ENCODE measurements around the gene CPED1. TPM values are rescaled to one million over a fixed set of nuclear protein-coding genes. Genes with fewer than 3 reads are reported as not detected.

Gene CPED1
- total RNA-seq, 4 donors from 2014 or later = 7.4 to 19.6 (median 11.4) TPM

DNA sequence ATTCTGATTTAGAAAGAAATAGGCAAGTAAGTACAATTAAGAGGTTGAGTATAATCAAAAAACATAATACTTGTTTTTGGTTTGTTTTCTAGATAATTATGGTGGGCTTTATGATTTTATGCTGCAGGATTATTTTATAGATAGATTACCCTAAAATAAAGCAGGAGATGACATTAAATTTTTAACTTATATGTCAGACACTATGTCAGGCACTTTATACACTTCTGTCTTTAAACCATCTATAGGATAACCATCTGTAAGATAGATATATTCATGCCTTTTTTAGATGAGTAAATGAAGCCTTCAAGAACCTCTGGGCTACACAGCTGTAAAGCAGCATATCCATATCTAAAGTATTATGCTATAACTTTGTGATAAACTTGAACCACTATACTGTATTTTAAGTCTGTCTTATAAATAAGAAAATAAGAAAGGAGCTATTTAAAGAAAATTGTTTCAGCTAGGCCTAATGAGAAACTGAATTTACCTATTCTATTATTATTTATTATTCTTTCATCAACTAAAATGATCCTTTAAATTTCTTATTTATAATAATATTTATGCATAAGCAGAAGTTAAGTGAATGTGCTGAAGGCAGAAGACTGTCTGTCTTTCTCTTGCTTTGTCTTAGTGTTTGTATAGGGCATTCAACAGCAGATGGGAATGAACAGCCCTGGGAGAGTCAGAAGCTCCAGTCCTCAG, 94.0 kb downstream of the CPED1 start:
- Histone ChIP-seq H3K36me3 (no peaks in the 10 kb centered on the region), H3K27me3 (no peaks in the 10 kb centered on the region), H3K27ac (no peak overlapping the region), H3K4me1 (no peaks in the 10 kb centered on the region), H3K4me3 (replicated peaks in 1 of 3) (no peak overlapping the region), H3K9me3 (no peaks in the 10 kb centered on the region)
- no peak for DNase-seq
- TF ChIP-seq, protein P1, sequence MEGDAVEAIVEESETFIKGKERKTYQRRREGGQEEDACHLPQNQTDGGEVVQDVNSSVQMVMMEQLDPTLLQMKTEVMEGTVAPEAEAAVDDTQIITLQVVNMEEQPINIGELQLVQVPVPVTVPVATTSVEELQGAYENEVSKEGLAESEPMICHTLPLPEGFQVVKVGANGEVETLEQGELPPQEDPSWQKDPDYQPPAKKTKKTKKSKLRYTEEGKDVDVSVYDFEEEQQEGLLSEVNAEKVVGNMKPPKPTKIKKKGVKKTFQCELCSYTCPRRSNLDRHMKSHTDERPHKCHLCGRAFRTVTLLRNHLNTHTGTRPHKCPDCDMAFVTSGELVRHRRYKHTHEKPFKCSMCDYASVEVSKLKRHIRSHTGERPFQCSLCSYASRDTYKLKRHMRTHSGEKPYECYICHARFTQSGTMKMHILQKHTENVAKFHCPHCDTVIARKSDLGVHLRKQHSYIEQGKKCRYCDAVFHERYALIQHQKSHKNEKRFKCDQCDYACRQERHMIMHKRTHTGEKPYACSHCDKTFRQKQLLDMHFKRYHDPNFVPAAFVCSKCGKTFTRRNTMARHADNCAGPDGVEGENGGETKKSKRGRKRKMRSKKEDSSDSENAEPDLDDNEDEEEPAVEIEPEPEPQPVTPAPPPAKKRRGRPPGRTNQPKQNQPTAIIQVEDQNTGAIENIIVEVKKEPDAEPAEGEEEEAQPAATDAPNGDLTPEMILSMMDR (IDR thresholded peaks at IDR 0.05) = no peak
- no peak for TF ChIP-seq POLR2A (IDR thresholded peaks at IDR 0.05)
- intact Hi-C loops (cut with DNase I) = loop anchor here (5.0 kb wide), 1 partner anchor 95 kb away; the partner anchor contains the start of gene CPED1

DNA sequence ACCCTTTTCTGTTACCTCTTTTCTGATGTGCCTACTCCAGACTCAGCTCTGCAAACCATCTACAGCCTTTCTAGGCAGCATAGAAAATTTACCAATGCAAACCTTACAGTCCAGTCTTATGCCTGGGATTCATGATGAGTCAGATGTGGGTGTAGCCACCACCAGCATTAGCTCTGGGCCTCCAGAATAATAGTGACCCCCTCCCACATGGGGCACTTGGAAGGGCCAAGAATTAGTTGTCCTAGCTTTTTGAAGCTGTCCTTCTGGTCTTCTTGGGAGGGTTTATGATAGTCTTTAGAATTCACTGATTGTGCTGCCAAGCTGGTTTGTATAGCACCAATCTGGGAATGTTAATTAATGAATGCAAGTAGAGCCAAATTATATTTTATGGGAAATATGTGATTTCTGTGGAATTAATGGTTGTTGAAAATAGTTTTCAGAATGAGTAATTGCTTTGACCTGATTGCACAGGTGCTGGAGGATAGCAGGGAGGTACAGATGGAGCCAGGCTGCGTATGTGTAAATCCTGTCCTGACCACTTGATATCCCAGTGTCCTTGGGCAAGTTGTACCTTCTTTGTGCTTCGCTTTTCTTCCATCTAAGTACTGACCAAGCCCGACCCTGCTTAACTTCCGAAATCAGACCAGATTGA, 94.8 kb downstream of the CPED1 start:
- Histone ChIP-seq H3K9me3 (no peaks in the 10 kb centered on the region), H3K27me3 (no peaks in the 10 kb centered on the region), H3K4me1 (no peaks in the 10 kb centered on the region), H3K27ac (no peak overlapping the region), H3K36me3 (no peaks in the 10 kb centered on the region), H3K4me3 (replicated peaks in 1 of 3) (no peak overlapping the region)
- WGBS, 2 donors = 91 to 93% methylated on average over 4 of the region's 4 CpGs
- no peak for TF ChIP-seq POLR2A (IDR thresholded peaks at IDR 0.05)
- TF ChIP-seq, protein P1 (IDR thresholded peaks at IDR 0.05) = no peak
- intact Hi-C loops (cut with DNase I) = loop anchor here (5.0 kb wide), 1 partner anchor 96 kb away; the partner anchor contains the start of gene CPED1
- DNase-seq = no peak

DNA sequence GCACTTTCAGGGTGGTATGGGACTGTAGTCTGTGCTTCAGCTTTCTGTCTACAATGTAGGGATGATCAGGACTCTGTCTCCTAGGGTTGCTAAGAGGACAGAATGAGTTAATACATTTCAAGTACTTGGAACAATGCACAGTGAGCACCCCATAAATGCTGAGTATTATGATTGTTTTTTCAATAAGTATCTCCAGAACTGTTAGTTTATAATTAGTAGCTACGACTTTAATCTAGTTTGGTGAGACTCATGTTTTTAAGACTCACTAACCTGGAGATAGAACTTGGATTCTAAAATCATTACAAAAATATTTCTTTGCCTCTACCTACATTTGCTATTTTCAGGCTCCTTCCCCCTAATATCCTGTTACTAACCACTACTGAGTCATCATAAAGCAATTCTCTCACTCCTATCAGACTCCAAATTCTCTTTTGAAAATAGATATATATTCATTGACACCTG, 95.3 kb downstream of the CPED1 start:
- no peak for DNase-seq
- no peaks in the 10 kb centered on the region for H3K4me1 ChIP-seq
- no peaks in the 10 kb centered on the region for H3K9me3 ChIP-seq
- TF ChIP-seq POLR2A (IDR thresholded peaks at IDR 0.05) = no peak
- TF ChIP-seq, protein P1 (IDR thresholded peaks at IDR 0.05) = no peak
- no peaks in the 10 kb centered on the region for H3K27me3 ChIP-seq
- WGBS, 2 donors = 68 to 76% methylated on average over 1 of the region's 1 CpG
- no peaks in the 10 kb centered on the region for H3K36me3 ChIP-seq
- intact Hi-C loops (cut with DNase I) = loop anchor here (5.0 kb wide), 1 partner anchor 97 kb away; the partner anchor contains the start of gene CPED1
- H3K27ac ChIP-seq = no peak overlapping the region
- no peak overlapping the region for H3K4me3 ChIP-seq (replicated peaks in 1 of 3)

DNA sequence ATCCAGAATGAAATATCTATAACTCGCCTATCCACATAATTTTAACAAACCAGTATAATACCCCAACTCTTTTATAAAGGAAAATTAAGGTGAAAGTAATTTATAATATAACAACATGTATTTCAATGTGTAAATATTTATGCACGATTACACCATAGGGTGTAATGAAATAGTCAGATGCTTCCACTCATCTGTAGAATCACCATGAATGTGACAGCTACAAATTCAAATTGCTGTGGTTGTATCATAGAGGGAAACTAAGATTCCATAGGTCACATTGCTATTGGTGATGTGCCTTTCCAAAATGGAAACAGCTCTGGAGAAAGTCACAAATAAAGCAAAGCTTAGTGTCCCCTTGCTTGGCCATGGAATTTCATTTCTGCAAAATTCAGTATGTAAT, 95.7 kb downstream of the CPED1 start:
- Histone ChIP-seq H3K27me3 (no peaks in the 10 kb centered on the region), H3K4me3 (replicated peaks in 1 of 3) (no peak overlapping the region), H3K36me3 (no peaks in the 10 kb centered on the region), H3K4me1 (no peaks in the 10 kb centered on the region), H3K27ac (no peak overlapping the region), H3K9me3 (no peaks in the 10 kb centered on the region)
- DNase-seq = no peak
- WGBS, 2 donors = 24% methylated on average over 2 of the region's 2 CpGs
- TF ChIP-seq, protein P1 (IDR thresholded peaks at IDR 0.05) = no peak
- TF ChIP-seq POLR2A (IDR thresholded peaks at IDR 0.05) = no peak
- intact Hi-C loops (cut with DNase I) = loop anchor here (5.0 kb wide), 1 partner anchor 97 kb away; the partner anchor contains the start of gene CPED1
